ENCODE measurements around the gene OPTN.

GRCh38 chr10:13187135-13187534 is 87.2 kb downstream of the OPTN start:
- no peak for TF ChIP-seq CTCF (conservative IDR thresholded peaks at IDR 0.05)
- TF ChIP-seq ZFX (IDR thresholded peaks at IDR 0.05) = no peak

All from C4-2B (cell line).